Transverse colon (tissue), 4 donors: ENCODE data around the gene RPL15.
"Not testable (repeated sequence)": the region's sequence is repeated elsewhere in the genome, so short reads cannot be mapped to it uniquely, and the experiment has no call there.

Experiments used
- EP300 ChIP-seq: sonication (generic); formaldehyde crosslinking; IDR thresholded peaks from one replicate; pipeline ENCODE4 v1.6.1; 2017; ENCODE audit warnings: antibody characterized with exemption, low read depth
- POLR2A ChIP-seq: fragments of 450-650 bp; IDR thresholded peaks from one replicate; pipeline ENCODE4 v1.6.1; 2016; ENCODE audit warnings: antibody characterized with exemption, mild to moderate bottlenecking, moderate library complexity
- POLR2AphosphoS5 ChIP-seq, 3 donors: sonication (generic); formaldehyde crosslinking; IDR thresholded peaks; one replicate each; pipeline ENCODE4 v1.6.1; 2016; ENCODE audit warnings: antibody characterized with exemption in 3 of 3
- TF ChIP-seq, protein P1 (sequence below), 5 experiments: fragments of 200-600 bp in 3 of 5; fragments of 450-650 bp in 2 of 5; sonication (generic) in 3 of 5; IDR thresholded peaks; 1 replicate in 2 of 5; 2 replicates in 3 of 5; pipeline ENCODE4 v1.5.1; 2016 to 2017; ENCODE audit warnings: antibody characterized with exemption in 5 of 5, inconsistent platforms in 3 of 5, mild to moderate bottlenecking in 2 of 5, moderate library complexity in 1 of 5

DNA sequence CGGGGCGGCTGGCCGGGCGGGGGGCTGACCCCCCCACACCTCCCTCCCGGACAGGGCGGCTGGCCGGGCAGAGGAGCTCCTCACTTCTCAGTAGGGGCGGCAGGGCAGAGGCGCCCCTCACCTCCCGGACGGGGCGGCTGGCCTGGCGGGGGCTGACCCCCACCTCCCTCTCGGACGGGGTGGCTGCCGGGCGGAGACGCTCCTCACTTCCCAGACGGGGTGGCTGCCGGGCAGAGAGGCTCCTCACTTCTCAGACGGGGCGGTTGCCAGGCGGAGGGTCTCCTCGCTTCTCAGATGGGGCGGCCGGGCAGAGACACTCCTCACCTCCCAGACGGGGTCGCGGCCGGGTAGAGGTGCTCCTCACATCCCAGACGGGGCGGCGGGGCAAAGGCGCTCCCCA, 45.6 kb upstream of the RPL15 start:
- TF ChIP-seq, protein P1, sequence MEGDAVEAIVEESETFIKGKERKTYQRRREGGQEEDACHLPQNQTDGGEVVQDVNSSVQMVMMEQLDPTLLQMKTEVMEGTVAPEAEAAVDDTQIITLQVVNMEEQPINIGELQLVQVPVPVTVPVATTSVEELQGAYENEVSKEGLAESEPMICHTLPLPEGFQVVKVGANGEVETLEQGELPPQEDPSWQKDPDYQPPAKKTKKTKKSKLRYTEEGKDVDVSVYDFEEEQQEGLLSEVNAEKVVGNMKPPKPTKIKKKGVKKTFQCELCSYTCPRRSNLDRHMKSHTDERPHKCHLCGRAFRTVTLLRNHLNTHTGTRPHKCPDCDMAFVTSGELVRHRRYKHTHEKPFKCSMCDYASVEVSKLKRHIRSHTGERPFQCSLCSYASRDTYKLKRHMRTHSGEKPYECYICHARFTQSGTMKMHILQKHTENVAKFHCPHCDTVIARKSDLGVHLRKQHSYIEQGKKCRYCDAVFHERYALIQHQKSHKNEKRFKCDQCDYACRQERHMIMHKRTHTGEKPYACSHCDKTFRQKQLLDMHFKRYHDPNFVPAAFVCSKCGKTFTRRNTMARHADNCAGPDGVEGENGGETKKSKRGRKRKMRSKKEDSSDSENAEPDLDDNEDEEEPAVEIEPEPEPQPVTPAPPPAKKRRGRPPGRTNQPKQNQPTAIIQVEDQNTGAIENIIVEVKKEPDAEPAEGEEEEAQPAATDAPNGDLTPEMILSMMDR (IDR thresholded peaks at IDR 0.05), result not testable (repeated sequence)
- not testable (repeated sequence) for TF ChIP-seq POLR2AphosphoS5 (IDR thresholded peaks at IDR 0.05); POLR2A; EP300
